Mucosa of gallbladder (tissue), 1 donor: ENCODE results near the gene SNX19. TPM values are rescaled to one million over a fixed set of nuclear protein-coding genes. Genes with fewer than 3 reads are reported as not detected.
"Not testable (repeated sequence)": the region's sequence is repeated elsewhere in the genome, so short reads cannot be mapped to it uniquely, and the experiment has no call there.

Experiments
- DNase-seq: peaks from one replicate; pipeline ENCODE4 v3.0.0-alpha.2; 2020; ENCODE audit warnings: low spot score
- total RNA-seq: library from RNA; stranded (reverse); gene quantifications from one replicate; pipeline ENCODE4 v1.2.1, GENCODE V29; 2021
- donor health status: DM: no; HTN: no; CAD: no.

SNX19 gene, protein sequence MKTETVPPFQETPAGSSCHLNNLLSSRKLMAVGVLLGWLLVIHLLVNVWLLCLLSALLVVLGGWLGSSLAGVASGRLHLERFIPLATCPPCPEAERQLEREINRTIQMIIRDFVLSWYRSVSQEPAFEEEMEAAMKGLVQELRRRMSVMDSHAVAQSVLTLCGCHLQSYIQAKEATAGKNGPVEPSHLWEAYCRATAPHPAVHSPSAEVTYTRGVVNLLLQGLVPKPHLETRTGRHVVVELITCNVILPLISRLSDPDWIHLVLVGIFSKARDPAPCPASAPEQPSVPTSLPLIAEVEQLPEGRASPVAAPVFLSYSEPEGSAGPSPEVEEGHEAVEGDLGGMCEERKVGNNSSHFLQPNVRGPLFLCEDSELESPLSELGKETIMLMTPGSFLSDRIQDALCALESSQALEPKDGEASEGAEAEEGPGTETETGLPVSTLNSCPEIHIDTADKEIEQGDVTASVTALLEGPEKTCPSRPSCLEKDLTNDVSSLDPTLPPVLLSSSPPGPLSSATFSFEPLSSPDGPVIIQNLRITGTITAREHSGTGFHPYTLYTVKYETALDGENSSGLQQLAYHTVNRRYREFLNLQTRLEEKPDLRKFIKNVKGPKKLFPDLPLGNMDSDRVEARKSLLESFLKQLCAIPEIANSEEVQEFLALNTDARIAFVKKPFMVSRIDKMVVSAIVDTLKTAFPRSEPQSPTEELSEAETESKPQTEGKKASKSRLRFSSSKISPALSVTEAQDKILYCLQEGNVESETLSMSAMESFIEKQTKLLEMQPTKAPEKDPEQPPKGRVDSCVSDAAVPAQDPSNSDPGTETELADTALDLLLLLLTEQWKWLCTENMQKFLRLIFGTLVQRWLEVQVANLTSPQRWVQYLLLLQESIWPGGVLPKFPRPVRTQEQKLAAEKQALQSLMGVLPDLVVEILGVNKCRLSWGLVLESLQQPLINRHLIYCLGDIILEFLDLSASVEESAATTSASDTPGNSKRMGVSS
- 76.6 TPM for total RNA-seq

DNA sequence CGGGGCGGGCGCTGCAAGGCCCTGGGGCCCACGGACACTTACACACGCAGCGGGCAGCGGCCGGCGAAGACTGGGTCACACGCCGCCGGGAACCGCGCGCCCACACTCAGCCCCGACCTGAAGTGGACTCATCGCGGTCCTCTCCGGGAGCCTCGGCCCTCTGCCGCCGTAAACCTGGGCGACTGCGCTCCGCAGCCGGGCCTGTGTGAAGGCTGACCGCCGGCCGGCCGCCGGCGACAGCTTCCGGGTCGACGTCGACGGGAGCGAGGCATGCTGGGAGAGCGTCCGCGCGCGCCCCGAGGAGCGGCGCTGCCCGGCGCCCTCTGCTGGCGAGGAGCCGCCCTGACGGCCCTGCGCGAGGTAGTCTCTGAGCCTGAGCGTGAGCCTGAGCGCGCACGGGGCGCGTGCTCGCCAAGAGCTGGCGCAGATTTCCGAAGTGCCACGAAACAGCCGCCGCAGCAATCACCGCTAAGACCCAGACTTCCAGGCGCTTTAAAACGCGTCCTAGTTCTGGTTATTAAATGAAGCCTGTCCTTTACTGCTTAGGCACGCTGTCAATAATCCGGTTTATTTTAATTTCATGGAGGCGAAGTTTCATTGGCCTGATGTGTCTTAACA, at the start of gene SNX19:
SNX19 (minus strand) TSS at position 242 of the 618 bp plus-strand sequence. CDS start 540 bp downstream, outside the sequence.
- DNase-seq = peak; percentile 94

DNA sequence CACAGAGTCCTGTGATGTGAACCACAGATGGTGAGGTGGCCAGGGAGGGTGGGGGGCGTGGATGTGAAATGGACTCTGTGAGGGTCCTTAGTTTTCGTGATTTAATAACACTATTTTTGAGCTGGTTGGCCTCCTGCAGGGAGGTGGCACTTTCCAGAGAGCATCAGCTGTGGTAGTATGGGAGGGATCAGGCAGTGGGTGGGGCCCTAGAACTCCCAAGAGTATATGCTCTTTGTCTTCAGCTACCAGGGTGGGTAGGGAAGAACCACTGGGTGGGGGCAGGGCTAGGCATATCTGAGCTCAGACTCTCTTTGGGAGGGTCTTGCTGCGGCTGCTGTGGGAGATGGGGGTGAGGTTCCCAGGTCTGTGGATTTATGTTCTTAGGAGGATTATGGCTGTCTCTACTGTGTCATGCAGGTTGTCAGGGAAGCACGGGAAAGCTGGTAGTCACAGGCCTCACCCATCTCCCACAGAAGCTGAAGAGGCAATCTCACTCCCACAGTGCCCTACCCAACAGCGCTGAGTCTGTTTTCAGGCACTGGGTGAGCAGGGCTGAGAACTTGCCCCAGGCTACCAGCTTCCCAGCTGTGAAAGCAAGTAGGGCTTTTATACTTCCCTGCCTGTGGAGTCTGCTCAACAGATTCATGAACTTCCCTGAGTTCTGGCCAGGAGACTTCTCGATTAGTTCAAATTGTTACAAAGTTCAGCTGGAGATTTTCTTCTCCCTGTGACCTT, 47.9 kb upstream of the SNX19 start:
- no peak for DNase-seq

DNA sequence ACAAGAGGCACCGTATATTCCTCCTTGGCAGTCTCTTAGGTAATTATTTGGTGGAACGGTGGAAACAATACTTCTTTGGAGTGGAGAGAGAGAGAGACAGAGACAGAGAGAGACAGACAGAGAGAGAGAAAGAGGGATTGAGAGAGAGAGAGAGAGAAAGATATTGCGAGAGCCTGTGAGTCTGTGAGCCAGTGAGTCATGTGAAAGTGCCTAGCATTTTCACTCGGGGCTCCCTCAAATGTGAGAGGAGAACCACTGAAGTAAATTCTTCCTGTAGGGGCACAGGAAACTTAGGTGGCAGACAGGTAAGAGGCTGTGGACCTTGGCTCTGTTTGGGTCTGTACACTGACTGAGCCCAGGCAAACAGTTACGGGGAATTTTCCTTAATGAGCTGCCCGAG, 31.6 kb upstream of the SNX19 start:
- DNase-seq = no peak

DNA sequence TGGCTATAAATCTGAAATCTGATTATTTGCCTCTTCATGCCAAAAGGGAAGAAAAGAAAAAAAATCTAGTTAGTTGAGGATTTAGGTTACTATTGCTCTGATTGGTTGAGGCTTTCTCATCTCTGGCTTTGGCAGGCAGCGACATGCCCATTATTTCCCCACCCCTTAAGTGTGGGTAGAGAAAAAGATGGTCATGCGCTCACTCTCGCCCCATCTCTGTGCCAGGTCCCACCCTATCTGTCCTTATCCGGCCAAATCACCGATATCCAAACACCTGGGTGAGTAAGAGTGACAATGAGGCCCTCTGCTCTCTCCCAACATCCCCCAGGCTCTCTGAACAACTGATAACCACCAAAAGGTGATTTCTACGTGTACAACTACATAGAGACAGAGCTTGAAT, 31.2 kb upstream of the SNX19 start:
- no peak for DNase-seq

DNA sequence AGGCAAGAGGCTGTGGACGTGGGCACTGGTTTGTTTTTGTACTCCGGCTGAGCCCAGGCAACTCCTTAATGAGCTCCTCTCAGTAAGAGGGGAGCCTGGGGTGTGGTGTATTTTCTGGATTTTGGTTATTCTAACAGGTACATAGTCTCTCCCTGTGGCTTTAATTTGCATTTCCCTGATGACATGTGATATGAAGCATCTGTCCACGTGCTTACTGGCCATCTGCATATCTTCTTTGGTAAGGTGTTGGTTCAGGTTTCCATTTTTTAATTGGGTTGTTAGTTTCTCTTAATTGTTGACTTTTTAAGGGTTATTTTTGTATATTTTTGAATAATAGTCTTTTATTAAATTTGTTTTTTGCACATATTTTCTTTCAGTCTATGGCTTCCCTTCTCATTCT, 30.8 kb upstream of the SNX19 start:
- DNase-seq = no peak

DNA sequence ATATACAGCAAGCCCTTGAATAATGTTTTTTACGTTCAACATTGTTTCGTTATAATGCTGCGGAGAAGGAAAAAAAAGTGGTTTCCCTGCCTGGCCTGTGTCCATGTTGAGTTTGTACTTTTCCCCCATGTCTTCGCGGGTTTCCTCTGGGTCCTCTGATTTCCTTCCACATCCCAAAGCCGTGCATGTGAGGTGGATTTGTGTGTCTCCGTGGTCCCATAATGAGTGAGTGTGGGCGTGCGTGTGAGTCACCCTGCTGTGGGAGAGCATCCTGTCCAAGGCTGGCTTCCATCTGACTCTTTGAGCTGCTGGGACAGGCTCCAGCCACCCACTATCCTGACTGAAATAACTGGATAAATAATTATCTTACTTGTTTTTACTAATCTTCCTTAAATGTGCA, 29.6 kb upstream of the SNX19 start:
- peak; percentile 34 for DNase-seq

DNA sequence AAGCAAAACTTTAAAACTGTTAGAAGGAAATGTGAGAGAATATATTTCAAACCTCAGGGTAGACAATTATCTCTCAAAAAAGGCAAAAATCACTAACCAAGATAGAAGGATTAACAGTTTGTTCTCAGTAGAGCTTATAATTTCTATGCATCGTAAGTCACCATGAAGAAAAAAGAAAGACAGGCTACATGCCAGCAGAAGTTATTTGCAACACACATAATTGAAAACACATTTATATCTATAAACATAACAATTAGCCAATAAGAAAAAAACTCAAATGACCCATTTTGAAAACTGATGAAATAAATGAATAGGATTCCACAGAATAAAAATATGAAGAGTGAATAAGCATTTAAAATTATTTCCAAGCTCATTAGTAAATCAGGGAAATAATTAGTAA, 24.4 kb upstream of the SNX19 start:
- DNase-seq = no peak

DNA sequence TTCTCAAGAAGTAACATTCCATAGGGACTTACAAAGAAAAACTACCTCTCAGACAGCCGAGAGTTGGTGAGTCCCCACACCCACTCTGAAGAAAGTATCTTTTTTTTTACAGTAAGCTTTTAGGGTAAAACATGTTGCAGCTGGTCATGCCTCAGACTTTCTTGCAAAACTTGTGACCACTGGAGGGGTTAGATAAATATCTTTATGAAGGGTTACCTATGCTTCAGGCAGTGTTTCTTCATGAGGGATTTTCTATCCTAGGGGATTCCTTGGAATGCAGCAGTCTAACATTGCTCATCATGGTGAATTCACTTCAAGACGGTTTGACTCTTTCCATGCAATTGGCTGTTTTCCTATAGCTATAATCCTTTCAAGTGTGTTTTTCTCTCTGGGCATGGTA, 20.8 kb upstream of the SNX19 start:
- DNase-seq = no peak

DNA sequence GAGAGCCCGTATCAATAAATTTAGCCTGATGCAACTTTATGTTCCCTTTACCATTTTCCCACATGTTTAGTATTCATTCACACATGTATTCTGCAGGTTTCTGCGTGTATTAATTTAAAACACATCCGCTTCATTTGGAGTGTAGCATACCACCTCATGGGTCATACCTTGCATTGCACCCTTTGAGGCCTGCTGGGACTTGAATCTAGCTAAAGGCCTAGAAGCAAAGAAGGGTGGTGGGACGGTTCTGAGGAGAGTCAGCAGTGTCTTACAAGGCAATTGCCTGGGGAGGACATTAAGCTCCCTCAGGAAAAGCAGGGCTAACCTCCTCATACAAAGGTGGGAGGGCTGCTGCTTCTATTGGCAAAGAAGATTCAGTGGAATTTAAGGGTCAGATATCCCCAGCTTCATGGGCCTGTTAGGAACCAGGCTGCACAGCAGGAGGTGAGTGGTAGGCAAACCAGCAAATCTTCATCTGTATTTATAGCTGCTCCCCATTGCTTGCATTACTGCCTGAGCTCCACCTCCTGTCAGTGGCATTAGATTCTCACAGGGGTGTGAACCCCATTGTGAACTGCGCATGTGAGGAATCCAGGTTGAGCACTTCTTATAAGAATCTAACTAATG, 15.9 kb upstream of the SNX19 start:
- DNase-seq = no peak

DNA sequence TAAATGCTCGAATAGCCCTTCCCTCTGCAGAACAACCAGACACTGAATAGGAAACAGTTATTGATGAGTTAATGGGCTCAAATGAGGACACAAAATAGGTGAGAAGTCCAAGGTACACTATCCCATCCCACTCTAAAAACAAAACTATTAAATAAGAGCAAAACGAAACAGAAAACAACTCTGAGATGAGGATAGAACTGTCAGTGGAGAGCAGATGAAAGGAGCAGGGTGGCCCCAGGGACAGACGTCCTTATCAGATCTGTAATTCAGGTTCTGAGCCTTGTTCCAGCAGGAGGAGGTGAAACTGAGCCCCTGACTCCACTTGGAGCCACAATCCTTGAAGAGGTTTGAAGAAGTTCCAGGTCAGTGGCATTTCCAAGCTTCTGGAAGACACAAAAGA, 8.5 kb upstream of the SNX19 start:
- no peak for DNase-seq

DNA sequence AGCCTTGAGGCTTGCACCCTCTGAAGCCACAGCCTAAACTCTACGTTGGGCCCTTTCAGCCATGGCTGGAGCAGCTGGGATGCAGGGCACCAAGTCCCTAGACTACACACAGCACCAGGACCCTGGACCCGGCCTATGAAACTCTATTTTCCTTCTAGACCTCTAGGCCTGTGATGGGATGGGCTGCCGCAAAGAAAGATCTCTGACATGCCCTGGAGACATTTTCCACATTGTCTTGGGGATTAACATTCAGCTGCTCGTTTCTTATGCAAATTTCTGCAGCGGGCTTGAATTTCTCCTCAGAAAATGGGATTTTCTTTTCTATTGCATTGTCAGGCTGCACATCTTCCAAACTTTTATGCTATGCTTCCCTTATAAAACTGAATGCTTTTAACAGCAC, 4.3 kb upstream of the SNX19 start:
- not testable (repeated sequence) for DNase-seq

DNA sequence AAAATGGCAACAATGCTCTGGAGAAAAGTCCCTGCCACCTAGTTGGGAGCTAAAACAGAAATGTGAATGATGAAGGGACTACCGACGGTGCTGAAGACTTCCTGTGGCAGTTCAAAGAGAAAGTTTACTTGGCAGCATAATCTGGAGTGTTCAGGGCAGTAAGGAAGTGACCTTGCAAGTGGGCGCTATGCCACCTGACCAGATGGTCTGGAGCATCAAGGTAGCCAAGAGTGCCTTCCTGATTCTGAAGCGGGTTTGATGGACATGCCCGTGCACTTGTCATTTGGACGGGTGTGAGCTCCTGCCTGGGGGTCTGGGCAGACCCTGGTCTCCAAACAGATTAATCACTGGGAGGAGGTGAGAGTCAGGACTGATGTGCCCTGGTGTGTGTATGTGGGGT, 1.8 kb upstream of the SNX19 start:
- DNase-seq = no peak

DNA sequence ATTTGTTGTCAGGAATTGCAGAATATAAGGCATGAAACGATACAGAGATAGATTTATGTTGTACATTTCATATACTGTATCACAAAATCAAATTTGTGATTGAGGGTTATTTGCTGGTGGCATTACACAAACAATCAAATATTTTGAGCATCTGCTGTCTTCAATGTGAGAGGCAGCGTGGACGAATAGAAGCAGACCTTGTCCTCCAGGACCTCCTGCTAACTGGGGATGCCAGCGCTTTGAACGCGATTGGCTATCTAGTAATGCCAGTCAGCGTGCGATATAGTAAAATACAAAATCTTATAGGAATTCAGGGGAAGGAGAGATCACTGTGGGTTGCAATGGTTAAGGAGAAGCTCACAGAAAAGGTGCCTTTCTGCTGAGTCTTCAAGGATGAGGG, 631 bp upstream of the SNX19 start:
- no peak for DNase-seq

DNA sequence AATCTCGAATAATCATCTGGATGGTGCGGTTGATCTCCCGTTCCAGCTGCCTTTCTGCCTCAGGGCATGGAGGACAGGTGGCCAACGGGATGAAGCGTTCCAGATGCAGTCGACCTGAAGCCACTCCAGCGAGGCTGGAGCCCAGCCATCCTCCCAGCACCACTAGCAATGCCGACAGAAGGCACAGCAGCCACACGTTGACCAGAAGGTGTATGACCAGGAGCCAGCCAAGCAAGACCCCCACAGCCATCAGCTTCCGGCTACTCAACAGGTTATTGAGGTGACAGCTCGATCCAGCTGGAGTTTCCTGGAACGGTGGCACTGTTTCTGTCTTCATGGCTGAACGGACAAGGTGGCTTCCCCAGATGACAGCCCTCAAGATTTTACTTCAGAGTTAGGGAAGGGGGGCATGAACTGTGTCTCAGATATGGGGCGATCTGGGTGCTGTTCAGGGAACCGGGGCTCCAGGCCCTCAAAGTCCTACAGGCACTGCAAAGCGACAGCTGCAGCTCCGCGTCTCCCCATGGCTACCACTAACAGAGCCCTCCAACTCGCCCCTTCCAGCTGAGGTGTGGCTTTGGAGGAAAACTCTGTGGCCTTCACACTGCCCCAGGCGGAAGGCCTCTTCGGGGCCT, 559 bp downstream of the SNX19 start:
- DNase-seq = no peak

DNA sequence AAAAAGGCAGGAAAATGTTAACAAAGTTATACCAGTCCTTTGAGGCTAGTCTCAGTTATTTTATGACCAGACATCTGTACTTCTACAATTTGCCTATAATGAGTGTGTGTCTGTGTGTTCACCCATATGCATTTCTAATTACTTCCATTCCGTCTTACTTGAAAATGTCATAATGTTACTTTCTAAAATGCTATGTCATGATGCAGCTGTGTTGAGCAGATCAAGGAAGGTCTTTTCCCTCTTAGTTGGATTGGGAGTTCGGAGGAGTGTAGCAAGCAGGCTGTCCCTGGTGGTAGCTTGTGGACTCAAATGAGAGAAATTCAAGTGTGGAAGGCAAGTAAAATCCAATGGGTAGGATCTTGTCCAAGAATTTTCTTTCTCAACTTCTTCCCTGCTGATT, 3.0 kb downstream of the SNX19 start:
- DNase-seq = no peak

DNA sequence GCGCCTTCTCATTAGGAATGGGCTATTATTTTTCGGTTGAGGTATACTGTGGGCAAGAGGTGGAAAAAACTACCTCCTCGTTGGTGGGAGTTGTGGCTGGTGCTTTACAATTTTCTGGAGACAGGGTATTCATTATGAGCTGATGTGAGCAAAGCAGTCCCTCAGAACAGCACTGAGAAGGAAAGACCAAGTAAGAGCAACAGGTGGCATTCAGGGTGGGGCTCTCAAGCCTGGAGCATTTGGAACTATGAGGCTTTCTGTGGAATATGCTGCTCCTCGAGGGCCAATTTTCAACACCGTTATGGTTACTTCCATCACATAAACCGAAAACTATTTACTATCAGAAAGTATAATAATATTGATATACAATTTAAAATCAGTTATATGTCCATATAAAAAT, 3.7 kb downstream of the SNX19 start:
- no peak for DNase-seq

DNA sequence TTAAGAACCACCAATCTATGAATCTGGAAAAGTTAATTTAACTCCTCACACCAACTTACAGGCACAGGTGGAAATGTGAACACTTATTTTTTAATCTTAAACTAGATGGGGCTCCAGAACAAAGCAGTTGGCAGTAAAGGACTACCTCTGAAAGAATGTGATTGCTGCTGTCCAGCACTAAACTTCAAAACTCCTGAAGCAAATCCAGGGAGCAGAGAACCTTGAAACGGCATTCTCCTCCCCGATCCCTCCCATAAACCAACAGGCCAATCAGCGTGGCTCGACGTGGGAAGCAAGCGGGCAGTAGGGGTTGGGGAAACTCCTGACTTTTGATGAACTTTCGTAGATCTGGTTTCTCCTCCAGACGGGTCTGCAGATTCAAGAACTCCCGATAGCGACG, 5.0 kb downstream of the SNX19 start:
- DNase-seq = no peak

DNA sequence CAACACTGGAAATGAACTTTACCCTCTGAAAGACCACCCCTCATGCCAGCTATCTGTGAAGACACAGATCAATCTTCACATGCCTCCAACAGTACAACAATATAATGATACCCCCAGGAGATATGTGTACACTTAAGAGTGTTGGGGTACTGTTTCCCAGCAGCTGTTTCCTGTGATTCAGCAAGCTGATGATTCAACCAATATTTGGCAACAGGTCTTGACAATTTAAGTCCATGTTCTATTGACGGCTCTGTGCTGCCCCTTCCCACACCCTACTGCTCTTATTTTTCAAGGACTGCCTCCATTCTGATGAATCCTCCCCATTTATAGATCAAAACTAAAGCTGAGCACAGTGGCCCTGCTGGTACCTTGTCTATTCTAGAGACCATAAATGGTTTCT, 6.6 kb downstream of the SNX19 start:
- DNase-seq = no peak

DNA sequence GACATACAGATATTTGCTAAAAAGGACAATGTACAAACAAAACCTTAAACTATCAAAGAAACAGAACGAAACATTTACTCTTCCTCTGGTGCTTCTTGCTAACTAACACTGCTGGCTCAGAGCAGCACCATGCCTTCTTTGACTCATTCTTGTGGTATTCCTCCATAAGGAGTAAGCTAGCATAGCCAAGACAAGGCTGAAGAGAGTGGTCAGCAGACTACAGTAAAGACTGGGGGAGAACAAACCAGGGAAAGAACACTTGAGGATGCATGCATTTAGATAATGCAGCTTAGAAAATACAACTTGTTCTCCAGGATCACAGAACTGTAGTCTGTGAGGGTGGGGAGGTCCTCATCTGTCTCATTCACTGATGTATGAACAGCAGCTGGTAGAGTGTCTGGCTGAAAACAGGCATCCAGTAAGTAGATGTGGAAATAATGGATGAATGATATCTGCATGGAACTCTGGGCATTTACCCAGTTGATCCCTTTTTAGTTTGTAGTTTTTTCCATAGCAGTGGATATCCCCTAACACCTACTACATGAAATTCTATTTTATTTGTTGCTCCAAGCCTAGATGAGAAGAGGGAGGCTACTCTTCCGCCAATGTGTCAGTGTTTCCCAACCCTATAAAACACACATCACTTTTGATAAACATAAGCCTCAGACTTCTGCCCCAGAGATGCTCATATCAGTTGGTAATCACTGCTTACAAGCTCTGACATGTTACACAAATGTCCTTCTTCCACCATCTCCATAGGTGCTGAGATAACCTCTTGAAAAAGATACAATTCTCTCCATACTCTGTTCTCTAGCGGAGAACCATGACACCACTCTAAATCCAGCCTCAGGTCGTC, 7.3 kb downstream of the SNX19 start:
- DNase-seq = no peak

DNA sequence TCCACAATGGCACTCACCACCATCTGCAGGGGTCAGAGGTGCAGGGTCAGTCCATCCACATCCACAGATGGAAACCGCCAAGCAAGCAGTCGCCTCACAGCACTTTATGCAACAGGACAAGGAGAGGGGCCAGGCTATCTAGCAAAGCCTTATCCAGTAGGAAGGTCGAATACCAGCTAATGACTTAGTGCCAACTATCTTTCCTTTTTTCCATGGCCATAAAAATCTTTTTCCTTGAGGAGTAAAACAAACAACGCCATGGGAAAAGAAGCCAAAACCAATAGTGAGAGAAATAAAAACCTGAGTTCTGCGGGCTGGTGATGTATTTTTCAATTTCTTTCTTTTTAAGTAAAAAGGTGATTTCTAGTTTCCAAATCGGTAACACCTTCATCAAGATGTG, 8.2 kb downstream of the SNX19 start:
- DNase-seq = no peak
